ENCODE results near the gene PLPPR1.
"Not testable (repeated sequence)": the region's sequence is repeated elsewhere in the genome, so short reads cannot be mapped to it uniquely, and the experiment has no call there.

The PLPPR1 gene

GRCh38 chr9:101121836-101122399, 93.4 kb downstream of the PLPPR1 start:
- FAIRE-seq (no peak), DNase-seq (ENCODE audit: low spot score) (no peak)

GRCh38 chr9:101126556-101126955, 98.0 kb downstream of the PLPPR1 start:
- DNase-seq (ENCODE audit: low spot score) (no peak), FAIRE-seq (no peak)

- not testable (repeated sequence) for DNase-seq (ENCODE audit: low spot score); FAIRE-seq
Observed at GRCh38 chr9:101127369-101127768, 98.8 kb downstream of the PLPPR1 start.

GRCh38 chr9:101128623-101129022, 100.1 kb downstream of the PLPPR1 start:
- no peak for FAIRE-seq

GRCh38 chr9:101130054-101130453, 101.5 kb downstream of the PLPPR1 start:
- FAIRE-seq (no peak), DNase-seq (ENCODE audit: low spot score) (no peak)

More at GRCh38 chr9:101128623-101129022, 100.1 kb downstream of the PLPPR1 start:
- no peak for DNase-seq (ENCODE audit: low spot score)

- DNase-seq (ENCODE audit: low spot score), result no peak
- FAIRE-seq, result no peak
Observed at GRCh38 chr9:101131326-101131725, 102.8 kb downstream of the PLPPR1 start.

GRCh38 chr9:101132801-101133200, 104.3 kb downstream of the PLPPR1 start:
- no peak for DNase-seq (ENCODE audit: low spot score)
- FAIRE-seq, result no peak

- no peak for DNase-seq (ENCODE audit: low spot score)
- FAIRE-seq, result no peak
Observed at GRCh38 chr9:101138509-101138908, 110.0 kb downstream of the PLPPR1 start.

GRCh38 chr9:101139082-101139481, 110.6 kb downstream of the PLPPR1 start:
- FAIRE-seq (no peak), DNase-seq (ENCODE audit: low spot score) (no peak)

GRCh38 chr9:101140764-101141163, 112.2 kb downstream of the PLPPR1 start:
- FAIRE-seq (no peak), DNase-seq (ENCODE audit: low spot score) (no peak)

- DNase-seq (ENCODE audit: low spot score), result no peak
- no peak for FAIRE-seq
Observed at GRCh38 chr9:101146508-101146907, 118.0 kb downstream of the PLPPR1 start.

- no peak for FAIRE-seq
- no peak for DNase-seq (ENCODE audit: low spot score)
Observed at GRCh38 chr9:101148344-101148743, 119.8 kb downstream of the PLPPR1 start.

GRCh38 chr9:101158361-101158760, 129.8 kb downstream of the PLPPR1 start:
- DNase-seq (ENCODE audit: low spot score) (no peak), FAIRE-seq (no peak)

- DNase-seq (ENCODE audit: low spot score) (no peak), FAIRE-seq (no peak)
Observed at GRCh38 chr9:101162231-101162630, 133.7 kb downstream of the PLPPR1 start.

GRCh38 chr9:101165131-101165530, 136.6 kb downstream of the PLPPR1 start:
- no peak for FAIRE-seq

GRCh38 chr9:101167490-101168134, 139.1 kb downstream of the PLPPR1 start:
- DNase-seq (ENCODE audit: low spot score) (no peak), FAIRE-seq (no peak)

More at GRCh38 chr9:101165131-101165530, 136.6 kb downstream of the PLPPR1 start:
- no peak for DNase-seq (ENCODE audit: low spot score)

- no peak for DNase-seq (ENCODE audit: low spot score)
Observed at GRCh38 chr9:101172616-101173015, 144.1 kb downstream of the PLPPR1 start.

GRCh38 chr9:101173907-101174306, 145.4 kb downstream of the PLPPR1 start:
- FAIRE-seq, result no peak
- no peak for DNase-seq (ENCODE audit: low spot score)

More at GRCh38 chr9:101172616-101173015, 144.1 kb downstream of the PLPPR1 start:
- no peak for FAIRE-seq

GRCh38 chr9:101176384-101176783, 147.9 kb downstream of the PLPPR1 start:
- FAIRE-seq (no peak), DNase-seq (ENCODE audit: low spot score) (no peak)

- no peak for DNase-seq (ENCODE audit: low spot score)
- no peak for FAIRE-seq
Observed at GRCh38 chr9:101184813-101185278, 156.3 kb downstream of the PLPPR1 start.

GRCh38 chr9:101191723-101192122, 163.2 kb downstream of the PLPPR1 start:
- no peak for FAIRE-seq
- DNase-seq (ENCODE audit: low spot score), result no peak

- FAIRE-seq (no peak), DNase-seq (ENCODE audit: low spot score) (no peak)
Observed at GRCh38 chr9:101197026-101197425, 168.5 kb downstream of the PLPPR1 start.

- DNase-seq (ENCODE audit: low spot score) (no peak), FAIRE-seq (no peak)
Observed at GRCh38 chr9:101200852-101201251, 172.3 kb downstream of the PLPPR1 start.
